H1 (cell line): ENCODE measurements around the gene MKKS. TPM values are rescaled to one million over a fixed set of nuclear protein-coding genes. Genes with fewer than 3 reads are reported as not detected.

ENCODE experiments used
- CTCF ChIA-PET: fragments of 300-600 bp; sonication (Branson Sonifier 250); formaldehyde crosslinking; loops from one replicate; lab custom pipeline; 2021; ENCODE audit not compliant: partially characterized antibody; lab: Charles Lee
- POLR2A ChIA-PET: fragments of 300-600 bp; sonication (Branson Sonifier 250); formaldehyde crosslinking; loops from one replicate; lab custom pipeline; 2021; ENCODE audit warnings: inconsistent platforms; ENCODE audit not compliant: partially characterized antibody; lab: Charles Lee
- DNase-seq, 2 experiments: peaks; one replicate each; pipeline versions ENCODE4 v3.0.0 to v3.0.0-alpha.2; 2010 to 2022; ENCODE audit warnings: low spot score in 2 of 2, low read depth in 1 of 2, mixed read lengths in 1 of 2
- FAIRE-seq: peaks from 2 replicates; lab custom pipeline; 2011; peaks lifted over from hg19 to GRCh38; lab: Jason Lieb, UNC
- H2AFZ ChIP-seq: 2 replicates; pipeline ENCODE4 v1.8.1; 2012; ENCODE audit warnings: low read length, inconsistent platforms
- H2AK5ac ChIP-seq: 2 replicates; pipeline ENCODE4 v1.6.1; 2013; ENCODE audit warnings: low read depth, low read length
- H2BK120ac ChIP-seq: replicated peaks from 2 replicates; pipeline ENCODE3; 2013; ENCODE audit warnings: low read depth, low read length, inconsistent platforms
- H2BK12ac ChIP-seq: 2 replicates; pipeline ENCODE4 v1.6.1; 2013; ENCODE audit warnings: low read depth, low read length
- H2BK15ac ChIP-seq: 2 replicates; pipeline ENCODE4 v1.6.1; 2013; ENCODE audit warnings: low read length
- H2BK20ac ChIP-seq: 2 replicates; pipeline ENCODE4 v1.6.1; 2013; ENCODE audit warnings: low read length
- H2BK5ac ChIP-seq: 2 replicates; pipeline ENCODE4 v1.6.1; 2013; ENCODE audit warnings: low read depth, low read length
- H3K14ac ChIP-seq: 2 replicates; pipeline ENCODE4 v1.6.1; 2013; ENCODE audit warnings: inconsistent platforms; ENCODE audit not compliant: insufficient read length
- H3K18ac ChIP-seq: 2 replicates; pipeline ENCODE4 v1.6.1; 2013; ENCODE audit warnings: low read length; ENCODE audit errors: extremely low read depth
- H3K23ac ChIP-seq: 2 replicates; pipeline ENCODE4 v1.6.1; 2013; ENCODE audit warnings: inconsistent platforms; ENCODE audit not compliant: insufficient read length
- H3K23me2 ChIP-seq: 2 replicates; pipeline ENCODE4 v1.6.1; 2013; ENCODE audit warnings: low read depth, low read length
- H3K27ac ChIP-seq: 2 replicates; pipeline ENCODE4 v1.6.1; 2011; ENCODE audit warnings: low read depth, low read length, inconsistent platforms
- H3K27me3 ChIP-seq, 4 experiments: replicated peaks in 1 of 4; 1 replicate in 1 of 4; 2 replicates in 3 of 4; pipeline versions ENCODE4 v1.6.1 to v1.8.1; 2011 to 2013; ENCODE audit warnings: low read length in 3 of 4, mild to moderate bottlenecking in 3 of 4, inconsistent platforms in 2 of 4, mixed read lengths in 2 of 4, moderate library complexity in 1 of 4; ENCODE audit not compliant: control insufficient read depth in 3 of 4, insufficient read depth in 3 of 4; ENCODE audit errors: extremely low read depth in 1 of 4
- H3K36me3 ChIP-seq, 4 experiments: 2 replicates each; pipeline versions ENCODE4 v1.6.1 to v1.8.1; 2011 to 2013; ENCODE audit warnings: mild to moderate bottlenecking in 4 of 4, low read length in 3 of 4, moderate library complexity in 2 of 4, control low read depth in 1 of 4, inconsistent platforms in 1 of 4; ENCODE audit not compliant: insufficient read depth in 4 of 4, control insufficient read depth in 2 of 4
- H3K4ac ChIP-seq: replicated peaks from 2 replicates; pipeline ENCODE3; 2013; ENCODE audit warnings: low read length, low read depth, mixed read lengths, inconsistent platforms; ENCODE audit not compliant: insufficient read length
- H3K4me1 ChIP-seq, 4 experiments: replicated peaks in 1 of 4; 1 replicate in 1 of 4; 2 replicates in 3 of 4; pipeline versions ENCODE4 v1.6.1 to v1.8.1; 2011 to 2013; ENCODE audit warnings: low read length in 3 of 4, inconsistent platforms in 2 of 4, mixed read lengths in 1 of 4; ENCODE audit not compliant: insufficient read depth in 4 of 4, control insufficient read depth in 3 of 4
- H3K4me2 ChIP-seq, 2 experiments: 2 replicates each; pipeline versions ENCODE4 v1.6.1 to v1.8.1; 2011 to 2013; ENCODE audit warnings: low read depth in 2 of 2, low read length in 2 of 2, control low read depth in 1 of 2, inconsistent platforms in 1 of 2, mild to moderate bottlenecking in 1 of 2; ENCODE audit not compliant: insufficient read depth in 1 of 2
- H3K4me3 ChIP-seq, 4 experiments: fragments of 200-600, 300-600 bp in 1 of 4; sonication (generic), shearing (Covaris generic), sonication (Bioruptor Twin) in 1 of 4; 2 replicates each; pipeline versions ENCODE4 v1.5.1 to v1.8.1; 2011 to 2016; ENCODE audit warnings: low read length in 4 of 4, low read depth in 3 of 4, control low read depth in 2 of 4, inconsistent platforms in 2 of 4, mild to moderate bottlenecking in 2 of 4, mixed read lengths in 1 of 4, moderate library complexity in 1 of 4; ENCODE audit not compliant: insufficient read depth in 2 of 4; ENCODE audit errors: extremely low read depth in 1 of 4
- H3K56ac ChIP-seq: replicated peaks from 2 replicates; pipeline ENCODE3; 2013; ENCODE audit warnings: low read depth, mild to moderate bottlenecking, mixed read lengths, low read length, inconsistent platforms; ENCODE audit not compliant: insufficient read length
- H3K79me1 ChIP-seq: 2 replicates; pipeline ENCODE4 v1.6.1; 2013; ENCODE audit warnings: low read depth, low read length, control low read depth
- H3K79me2 ChIP-seq, 2 experiments: 2 replicates each; pipeline versions ENCODE4 v1.6.1 to v1.8.1; 2012 to 2013; ENCODE audit warnings: low read length in 2 of 2, mild to moderate bottlenecking in 2 of 2, inconsistent platforms in 1 of 2; ENCODE audit not compliant: insufficient read depth in 2 of 2, control insufficient read depth in 1 of 2
- H3K9ac ChIP-seq, 4 experiments: replicated peaks in 1 of 4; 1 replicate in 1 of 4; 2 replicates in 3 of 4; pipeline versions ENCODE4 v1.6.1 to v1.8.1; 2011 to 2013; ENCODE audit warnings: low read depth in 3 of 4, low read length in 3 of 4, control low read depth in 2 of 4, mild to moderate bottlenecking in 2 of 4, moderate library complexity in 2 of 4, inconsistent platforms in 1 of 4; ENCODE audit errors: extremely low read depth in 1 of 4
- H3K9me3 ChIP-seq, 2 experiments: 2 replicates each; pipeline versions ENCODE4 v1.6.1 to v1.8.1; 2012 to 2013; ENCODE audit warnings: mild to moderate bottlenecking in 2 of 2, moderate library complexity in 2 of 2, control low read depth in 1 of 2, inconsistent platforms in 1 of 2, low read depth in 1 of 2, low read length in 1 of 2, mixed read lengths in 1 of 2; ENCODE audit not compliant: insufficient read depth in 2 of 2
- H4K20me1 ChIP-seq, 2 experiments: replicated peaks in 1 of 2; 2 replicates each; pipeline versions ENCODE3 to v1.8.1; 2011 to 2013; ENCODE audit warnings: inconsistent platforms in 2 of 2, low read length in 2 of 2, mild to moderate bottlenecking in 1 of 2; ENCODE audit not compliant: insufficient read depth in 2 of 2, control insufficient read depth in 1 of 2
- H4K5ac ChIP-seq: 2 replicates; pipeline ENCODE4 v1.6.1; 2013; ENCODE audit warnings: low read length, low read depth, mixed read lengths, inconsistent platforms; ENCODE audit not compliant: insufficient read length
- H4K8ac ChIP-seq: 2 replicates; pipeline ENCODE4 v1.8.0; 2013; ENCODE audit warnings: mild to moderate bottlenecking, moderate library complexity, low read length, inconsistent platforms; ENCODE audit not compliant: insufficient read depth; ENCODE audit errors: extremely low read depth
- H4K91ac ChIP-seq: replicated peaks from 2 replicates; pipeline ENCODE3; 2013; ENCODE audit warnings: low read length, mixed read lengths, inconsistent platforms; ENCODE audit not compliant: insufficient read length
- CEBPB ChIP-seq: IDR thresholded peaks from 2 replicates; pipeline ENCODE4 v1.6.1; 2012; ENCODE audit warnings: low read depth, low read length
- CHD2 ChIP-seq: IDR thresholded peaks from 2 replicates; pipeline ENCODE4 v1.6.1; 2012; ENCODE audit warnings: low read length, improper control_type of control experiment
- GABPA ChIP-seq: IDR thresholded peaks from 2 replicates; pipeline ENCODE4 v1.6.1; 2011; ENCODE audit warnings: mild to moderate bottlenecking, low read length, moderate library complexity, borderline replicate concordance; ENCODE audit not compliant: insufficient read depth
- HDAC6 ChIP-seq: IDR thresholded peaks from one replicate; pipeline ENCODE4 v1.7.1; 2012; ENCODE audit warnings: low read depth, mild to moderate bottlenecking, inconsistent platforms, low read length, moderate library complexity
- MAX ChIP-seq: IDR thresholded peaks from 2 replicates; pipeline ENCODE4 v1.6.1; 2012; ENCODE audit warnings: inconsistent platforms
- RBBP5 ChIP-seq: IDR thresholded peaks from 2 replicates; pipeline ENCODE4 v1.7.1; 2012; ENCODE audit warnings: low read depth, mild to moderate bottlenecking, inconsistent platforms, low read length, moderate library complexity, borderline replicate concordance
- RFX5 ChIP-seq: IDR thresholded peaks from 2 replicates; pipeline ENCODE4 v1.6.1; 2011; ENCODE audit warnings: low read depth, low read length, improper control_type of control experiment, borderline replicate concordance
- SP4 ChIP-seq: IDR thresholded peaks from 2 replicates; pipeline ENCODE4 v1.6.1; 2012; ENCODE audit warnings: low read length, inconsistent platforms
- SUZ12 ChIP-seq: fragments of 200-600 bp; sonication (generic); IDR thresholded peaks from 2 replicates; pipeline ENCODE4 v1.6.1; 2012; ENCODE audit warnings: mild to moderate bottlenecking, inconsistent platforms, low read length, moderate library complexity, mixed read lengths
- USF2 ChIP-seq: IDR thresholded peaks from 2 replicates; pipeline ENCODE4 v1.6.1; 2011; ENCODE audit warnings: low read length, improper control_type of control experiment
- ZNF274 ChIP-seq: IDR thresholded peaks from 2 replicates; pipeline ENCODE4 v1.7.0; 2012; ENCODE audit warnings: low read length, borderline replicate concordance; ENCODE audit errors: extremely low read depth
- WGBS, 2 experiments: shearing (Covaris generic) in 1 of 2; methylation state at CpG; one replicate each; pipeline versions ENCODE4 v1.1.6 to v1.1.7; 2013 to 2015; ENCODE audit warnings: low lambda C conversion rate in 2 of 2, mixed read lengths in 2 of 2, inconsistent platforms in 1 of 2, low coverage in 1 of 2, missing lambda C conversion rate in 1 of 2; ENCODE audit not compliant: insufficient replicate concordance in 2 of 2, insufficient coverage in 1 of 2, insufficient read length in 1 of 2; ENCODE audit errors: extremely low coverage in 1 of 2, missing lambda C conversion rate in 1 of 2; 5-methylcytosine and 5-hydroxymethylcytosine counted together
- polyA plus RNA-seq, 7 experiments: library from polyadenylated mRNA; depleted of rRNA in 3 of 7; stranded (reverse) in 5 of 7; unstranded in 2 of 7; fragments of >200 nt in 5 of 7; fragments of 200-250 nt in 2 of 7; gene quantifications; 1 replicate in 5 of 7; 2 replicates in 1 of 7; 4 replicates in 1 of 7; pipeline versions ENCODE4 v1.2.1 to v1.2.3, GENCODE V29; 2011 to 2013; ENCODE audit warnings: missing spikeins in 2 of 7, mixed read lengths in 2 of 7
- total RNA-seq: library from RNA; stranded (reverse); fragmentation: NEBNext Ultra II Directional; extraction: Animal tissue kit (Norgen Biotek cat#: 25700); gene quantifications from 2 replicates; pipeline ENCODE4 v1.2.1, GENCODE V29; 2021

The MKKS gene
- total and polyA plus RNA-seq, 2 of the 8 experiments (the other 6 are each of a cell fraction or from before 2014, with no cell fraction given) = 15.9 to 24.8 TPM

- no peak overlapping the region for H2AFZ ChIP-seq
- H4K20me1 ChIP-seq = no peaks in the 10 kb centered on the region
- peaks cover 7 to 9% of the 10 kb centered on the region in 2 experiments; a peak in 3 of 4 replicates for H3K9me3 ChIP-seq
- no peak overlapping the region for H2BK20ac ChIP-seq
- no peak overlapping the region for H3K27ac ChIP-seq
- no peak overlapping the region for H3K4me2 ChIP-seq
- no peak overlapping the region for H2BK12ac ChIP-seq
- POLR2A ChIA-PET = no interaction called here
- no peak overlapping the region for H3K4me3 ChIP-seq
- H3K18ac ChIP-seq = no peak overlapping the region
- no peak for DNase-seq
- no peaks in the 10 kb centered on the region; a peak in 1 of 7 replicates for H3K4me1 ChIP-seq
- H3K23ac ChIP-seq = no peak overlapping the region
- peak overlapping the region; percentile 22; the same call in 1 of the 2 replicates for H2BK5ac ChIP-seq
- 0 out of 8 replicates have a peak, but pooled peaks cover 0 to 3% (median 0%) of the 10 kb centered on the region in 4 experiments for H3K36me3 ChIP-seq
- H3K79me2 ChIP-seq = no peaks in the 10 kb centered on the region
- H3K9ac ChIP-seq = no peak overlapping the region
- no peak for FAIRE-seq
- no peak overlapping the region for H4K91ac ChIP-seq
- 90% methylated on average over 6 of the region's 6 CpGs; no CpG with 5 or more reads in 1 of the 2 experiments for WGBS, 2 experiments
- CTCF ChIA-PET = interaction anchor here (0.6 kb wide), 1 partner anchor 1761 kb away, joined by 4 read pairs; no protein-coding TSS in a partner anchor
- H3K79me1 ChIP-seq = no peaks in the 10 kb centered on the region
- no peak overlapping the region for H4K8ac ChIP-seq
- no peak overlapping the region for H3K14ac ChIP-seq
- no peaks in the 10 kb centered on the region for H3K27me3 ChIP-seq
- no peak overlapping the region for H2BK120ac ChIP-seq
- no peak overlapping the region for H3K56ac ChIP-seq
- H2BK15ac ChIP-seq = no peak overlapping the region
- no peaks in the 10 kb centered on the region for H3K23me2 ChIP-seq
- no peak overlapping the region for H2AK5ac ChIP-seq
- no peak overlapping the region for H3K4ac ChIP-seq
- no peak overlapping the region for H4K5ac ChIP-seq
- TF ChIP-seq MAX (no peak), GABPA (no peak), ZNF274 (no peak), HDAC6 (no peak), RFX5 (no peak), RBBP5 (no peak), SUZ12 (no peak), CHD2 (no peak), USF2 (no peak), CEBPB (no peak), SP4 (no peak)
Measured at GRCh38 chr20:10376270-10377075, 57.5 kb downstream of the MKKS start.
